Measurements from ENCODE around the gene RADIL.

Gene RADIL

DNA sequence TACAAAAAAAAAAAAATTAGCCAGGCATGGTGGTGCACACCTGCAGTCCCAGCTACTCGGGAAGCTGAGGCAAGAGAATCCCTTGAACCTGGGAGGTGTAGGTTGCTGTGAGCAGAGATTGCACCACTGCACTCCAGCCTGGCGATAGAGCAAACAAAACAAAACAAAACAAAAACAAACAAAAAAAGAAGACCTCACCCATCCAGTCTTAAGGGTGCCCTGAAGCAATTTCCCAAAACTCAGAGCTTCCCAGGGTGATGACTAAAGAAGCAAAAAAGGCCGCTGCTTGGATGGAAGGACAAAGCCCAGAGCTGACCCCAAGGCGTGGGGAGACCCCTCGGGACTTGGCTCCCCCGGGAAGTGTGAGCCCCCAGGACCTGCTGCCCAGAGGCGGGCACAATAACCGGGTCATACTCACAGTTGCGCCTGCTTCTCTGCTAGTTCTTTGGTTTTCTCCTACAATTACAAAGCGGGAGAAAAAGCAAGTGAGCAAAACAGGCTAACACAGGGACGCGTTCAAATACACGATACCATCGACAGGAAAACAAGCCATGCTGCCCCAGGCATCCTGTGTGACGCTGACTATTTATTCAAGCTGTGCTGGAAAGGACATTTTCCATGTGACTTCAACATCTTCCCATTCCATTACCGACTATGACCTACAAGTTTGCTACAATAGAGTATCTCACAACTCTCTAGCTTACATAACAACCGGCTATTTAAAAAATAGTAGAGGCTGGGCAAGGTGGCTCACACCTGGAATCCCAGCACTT is 51.6 kb downstream of the RADIL start:
- DNase-seq, result no peak

GRCh38 chr7:4830176-4830575 is 53.3 kb downstream of the RADIL start:
- peak; percentile 40 for DNase-seq

GRCh38 chr7:4828720-4829383 is 54.7 kb downstream of the RADIL start:
- no peak for DNase-seq

DNA sequence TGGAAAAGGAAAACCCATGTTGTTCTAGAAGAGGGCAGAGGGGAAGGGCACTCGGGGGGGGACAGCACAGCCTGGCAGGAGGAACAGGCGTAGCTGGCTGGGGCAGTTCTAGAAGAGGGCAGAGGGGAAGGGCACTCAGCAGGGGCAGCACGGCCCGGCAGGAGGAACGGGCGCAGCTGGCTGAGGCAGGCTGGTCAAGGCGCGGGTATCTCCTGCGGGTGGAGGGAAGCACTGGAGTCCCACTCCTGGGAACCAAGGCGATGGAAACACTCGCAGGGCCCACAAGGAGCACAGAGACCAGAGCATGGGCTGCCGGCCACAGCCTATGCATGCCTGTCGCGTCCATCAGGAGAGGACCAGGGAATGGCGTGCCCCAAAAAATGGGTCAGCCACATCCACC is 58.4 kb downstream of the RADIL start:
- DNase-seq, result no peak

DNA sequence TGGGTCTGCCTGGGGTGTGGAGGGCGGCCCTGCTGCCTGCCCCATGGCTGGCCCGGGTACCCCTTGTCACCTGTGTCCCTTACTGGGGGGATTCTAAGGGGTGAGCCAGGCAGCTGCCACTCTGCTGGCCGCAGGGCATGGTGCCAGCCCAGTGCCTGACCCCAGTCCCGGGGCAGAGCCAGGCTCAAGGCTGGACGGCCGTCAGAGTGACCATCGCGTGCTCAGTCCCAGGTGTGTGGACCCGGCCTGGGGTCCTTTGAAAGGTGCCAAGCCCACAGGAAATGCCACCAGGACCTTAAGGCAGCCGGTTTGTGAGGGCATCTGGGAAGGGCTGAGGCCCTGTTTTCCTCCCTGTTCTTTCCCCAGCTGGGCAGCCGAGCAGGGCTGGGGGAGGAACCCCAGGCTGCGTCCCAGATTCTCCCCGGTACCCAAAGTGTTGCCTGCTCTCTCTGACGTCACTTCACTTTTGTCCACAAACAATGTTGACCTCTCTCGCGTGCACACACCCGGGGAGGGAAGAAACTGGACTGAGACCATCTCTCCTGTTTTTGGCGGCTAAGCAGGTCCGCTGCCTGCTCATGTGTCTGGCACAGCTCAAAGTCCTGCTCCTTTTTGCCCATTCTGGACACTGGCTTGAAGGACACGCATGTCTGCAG is 59.3 kb downstream of the RADIL start:
- DNase-seq, result no peak

- no peak for DNase-seq
These were observed 59.9 kb downstream of the RADIL start for GRCh38 chr7:4823441-4824119.

GRCh38 chr7:4822677-4823076 is 60.8 kb downstream of the RADIL start:
- DNase-seq, result no peak

DNA sequence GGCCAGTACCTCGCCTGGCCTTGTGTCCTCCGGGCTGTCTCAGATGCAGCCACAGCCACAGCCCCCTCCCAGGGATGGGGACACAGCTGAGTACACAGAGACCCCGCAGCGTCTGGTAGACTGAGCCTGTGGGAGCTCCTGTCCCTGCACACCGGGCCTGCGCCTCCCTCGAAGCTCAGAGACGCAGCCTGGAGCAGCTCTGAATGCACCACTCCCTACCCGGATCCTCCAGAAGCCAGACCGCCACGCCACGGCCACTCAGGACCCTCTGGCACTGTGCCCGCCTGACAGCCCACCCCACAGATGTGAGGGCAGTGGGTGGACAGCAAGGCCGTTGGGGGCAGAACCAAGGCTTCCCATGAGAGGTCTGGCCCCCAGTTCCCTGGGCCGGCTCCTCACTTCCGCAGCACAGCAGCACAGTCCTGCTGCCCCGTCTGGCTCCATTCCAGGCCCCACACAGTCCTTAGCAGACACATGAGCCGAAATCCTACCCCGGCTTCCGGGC is 62.5 kb downstream of the RADIL start:
- no peak for DNase-seq

GRCh38 chr7:4820405-4820966 is 63.0 kb downstream of the RADIL start:
- DNase-seq, result no peak

- no peak for DNase-seq
These were observed 63.7 kb downstream of the RADIL start for GRCh38 chr7:4819560-4820404.

- DNase-seq, result no peak
These were observed 65.3 kb downstream of the RADIL start for GRCh38 chr7:4818000-4818794.

GRCh38 chr7:4817178-4817901 is 66.2 kb downstream of the RADIL start:
- DNase-seq, result no peak

GRCh38 chr7:4816419-4817080 is 67.0 kb downstream of the RADIL start:
- DNase-seq, result no peak

- no peak for DNase-seq
These were observed 67.7 kb downstream of the RADIL start for GRCh38 chr7:4815609-4816418.

GRCh38 chr7:4815121-4815520 is 68.4 kb downstream of the RADIL start:
- DNase-seq, result no peak

- no peak for DNase-seq
These were observed 69.1 kb downstream of the RADIL start for GRCh38 chr7:4814433-4814832.

GRCh38 chr7:4809666-4810065 is 73.8 kb downstream of the RADIL start:
- no peak for DNase-seq

DNA sequence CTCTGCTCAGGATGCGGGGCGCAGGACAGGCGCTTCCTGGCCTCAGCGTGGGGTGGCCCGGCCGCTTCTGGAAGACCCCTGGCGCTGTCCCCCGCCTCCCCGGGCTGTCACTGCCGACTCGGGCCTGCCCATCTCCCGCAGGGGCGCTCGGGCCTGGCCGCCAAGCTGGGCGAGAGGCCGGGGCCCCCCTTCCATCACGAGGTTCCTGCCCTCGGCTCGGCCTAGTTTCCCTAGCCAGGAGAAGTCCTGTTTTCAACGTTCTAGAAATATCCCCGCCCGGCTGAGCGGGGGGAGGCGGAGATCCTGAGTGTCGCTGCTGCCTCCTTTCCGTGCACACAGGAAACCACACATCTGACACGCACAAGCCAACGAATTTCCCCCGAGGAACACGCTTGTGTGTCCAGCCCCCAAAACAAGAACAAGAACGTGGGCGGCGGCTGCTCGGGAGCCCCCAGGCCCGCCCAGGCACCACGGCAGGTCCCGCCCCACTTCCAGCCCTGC is 74.4 kb downstream of the RADIL start:
- DNase-seq, result peak; percentile 20

DNA sequence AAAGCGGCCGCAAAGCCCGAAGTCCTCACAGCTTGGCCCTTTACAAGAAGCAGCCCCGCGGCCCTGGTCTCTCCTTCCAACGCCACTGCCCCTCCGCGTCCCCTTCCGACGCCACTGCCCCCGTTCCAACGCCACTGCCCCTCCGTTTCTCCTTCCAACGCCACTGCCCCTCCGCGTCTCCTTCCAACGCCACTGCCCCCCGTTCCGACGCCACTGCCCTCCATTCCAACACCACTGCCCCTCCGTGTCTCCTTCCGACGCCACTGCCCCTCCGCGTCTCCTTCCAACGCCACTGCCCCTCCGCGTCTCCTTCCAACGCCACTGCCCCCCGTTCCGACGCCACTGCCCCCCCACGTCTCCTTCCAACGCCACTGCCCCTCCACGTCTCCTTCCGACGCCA is 75.0 kb downstream of the RADIL start:
- DNase-seq, result no peak
